ENCODE results near the gene MTX3. TPM values are rescaled to one million over a fixed set of nuclear protein-coding genes. Genes with fewer than 3 reads are reported as not detected.

Gene MTX3
- total RNA-seq, 1 donor from 2014 or later: 21.8 TPM

DNA sequence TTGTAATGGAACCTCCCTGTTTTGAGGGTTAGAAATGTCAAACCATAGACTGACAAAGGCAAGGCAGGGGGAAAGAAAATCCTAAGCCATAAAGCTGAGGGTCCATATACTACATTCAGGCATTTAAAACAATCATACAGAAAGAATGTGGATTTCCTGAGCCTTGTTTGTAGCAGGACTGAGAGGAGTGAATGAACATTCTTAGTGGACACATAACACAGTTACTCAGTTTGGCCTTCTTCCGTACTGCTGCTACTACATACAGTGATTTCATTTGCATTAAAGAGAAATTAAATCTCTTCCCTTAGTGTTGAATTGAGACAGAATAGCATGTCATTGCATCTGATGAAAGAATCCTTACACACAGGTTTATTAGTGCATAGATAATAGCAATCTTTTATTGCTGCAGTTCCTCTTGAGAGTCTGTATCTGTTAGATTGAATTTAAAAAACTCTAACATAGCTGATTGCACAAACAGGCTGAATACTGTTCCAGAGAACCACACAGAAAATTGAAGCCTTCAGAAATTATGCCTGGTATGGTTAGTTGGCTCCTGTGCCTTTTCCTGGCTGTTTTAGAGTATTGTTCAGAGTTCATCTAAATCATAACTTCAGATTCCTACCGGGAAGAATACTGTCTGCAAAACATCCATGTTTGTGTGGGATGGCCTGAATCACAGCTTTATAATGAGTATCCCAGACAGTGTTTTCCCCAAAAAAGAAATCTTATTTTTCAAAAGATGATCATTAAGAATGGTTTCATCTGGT is 2.0 kb upstream of the MTX3 start:
- no peak overlapping the region for H3K4me3 Mint-ChIP-seq (ENCODE audit: unreplicated experiment)
- TF ChIP-seq, protein P1, sequence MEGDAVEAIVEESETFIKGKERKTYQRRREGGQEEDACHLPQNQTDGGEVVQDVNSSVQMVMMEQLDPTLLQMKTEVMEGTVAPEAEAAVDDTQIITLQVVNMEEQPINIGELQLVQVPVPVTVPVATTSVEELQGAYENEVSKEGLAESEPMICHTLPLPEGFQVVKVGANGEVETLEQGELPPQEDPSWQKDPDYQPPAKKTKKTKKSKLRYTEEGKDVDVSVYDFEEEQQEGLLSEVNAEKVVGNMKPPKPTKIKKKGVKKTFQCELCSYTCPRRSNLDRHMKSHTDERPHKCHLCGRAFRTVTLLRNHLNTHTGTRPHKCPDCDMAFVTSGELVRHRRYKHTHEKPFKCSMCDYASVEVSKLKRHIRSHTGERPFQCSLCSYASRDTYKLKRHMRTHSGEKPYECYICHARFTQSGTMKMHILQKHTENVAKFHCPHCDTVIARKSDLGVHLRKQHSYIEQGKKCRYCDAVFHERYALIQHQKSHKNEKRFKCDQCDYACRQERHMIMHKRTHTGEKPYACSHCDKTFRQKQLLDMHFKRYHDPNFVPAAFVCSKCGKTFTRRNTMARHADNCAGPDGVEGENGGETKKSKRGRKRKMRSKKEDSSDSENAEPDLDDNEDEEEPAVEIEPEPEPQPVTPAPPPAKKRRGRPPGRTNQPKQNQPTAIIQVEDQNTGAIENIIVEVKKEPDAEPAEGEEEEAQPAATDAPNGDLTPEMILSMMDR (IDR thresholded peaks at IDR 0.05; ENCODE audit: partially characterized antibody, unreplicated experiment): no peak
- H3K27me3 Mint-ChIP-seq (ENCODE audit: unreplicated experiment): no peaks in the 10 kb centered on the region
- H3K4me1 Mint-ChIP-seq (ENCODE audit: low read depth, unreplicated experiment): peaks cover 8% of the 10 kb centered on the region
- H3K27ac Mint-ChIP-seq (ENCODE audit: unreplicated experiment): no peak overlapping the region
- DNase-seq: no peak
- H3K9me3 Mint-ChIP-seq (ENCODE audit: unreplicated experiment): peaks cover 2% of the 10 kb centered on the region
- H3K36me3 Mint-ChIP-seq (ENCODE audit: unreplicated experiment): no peaks in the 10 kb centered on the region

DNA sequence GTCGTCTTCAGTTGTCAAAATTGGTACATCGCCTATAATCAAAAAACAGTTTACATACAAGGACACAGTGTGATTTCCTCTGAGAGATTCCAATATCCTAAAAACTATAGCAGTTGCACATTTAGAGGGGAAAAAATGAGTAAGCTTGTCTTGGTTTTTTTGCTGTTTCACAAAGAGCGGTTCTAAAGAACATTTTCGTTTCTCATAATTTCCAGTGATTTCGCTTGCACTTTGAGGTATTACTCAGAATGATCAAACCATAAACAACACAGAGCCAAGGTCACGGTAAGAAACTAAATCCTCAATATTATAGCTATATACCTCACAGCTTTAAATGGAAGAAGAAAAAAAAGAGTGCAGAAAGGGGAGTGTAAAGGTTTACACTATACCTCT is 861 bp downstream of the MTX3 start:
- DNase-seq: no peak
- Mint-ChIP-seq H3K27me3 (ENCODE audit: unreplicated experiment) (no peaks in the 10 kb centered on the region), H3K27ac (ENCODE audit: unreplicated experiment) (peak overlapping the region; percentile 88)

DNA sequence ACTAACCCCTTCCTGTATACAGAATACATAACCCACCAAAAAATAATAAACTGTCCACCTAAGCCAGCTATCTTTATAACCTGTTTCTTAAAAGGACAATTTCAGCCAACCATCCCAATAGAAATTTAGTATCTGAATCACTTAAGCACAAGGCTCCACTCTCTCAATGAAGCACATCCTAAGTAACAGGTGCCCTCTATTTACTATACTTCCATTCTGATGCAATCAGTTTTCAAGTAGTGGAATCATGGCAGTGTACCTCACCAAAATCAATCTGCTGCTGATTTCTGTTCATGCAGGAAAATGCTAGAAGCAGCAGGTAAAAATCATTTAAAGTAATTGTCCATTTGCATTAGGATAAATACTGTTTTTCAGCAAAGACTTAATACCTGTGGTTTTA is 4.8 kb downstream of the MTX3 start:
- DNase-seq: no peak
- H3K9me3 Mint-ChIP-seq (ENCODE audit: unreplicated experiment): peaks cover 2% of the 10 kb centered on the region
- no peaks in the 10 kb centered on the region for H3K27me3 Mint-ChIP-seq (ENCODE audit: unreplicated experiment)
- no peak overlapping the region for H3K4me3 Mint-ChIP-seq (ENCODE audit: unreplicated experiment)
- TF ChIP-seq, protein P1 (IDR thresholded peaks at IDR 0.05; ENCODE audit: partially characterized antibody, unreplicated experiment): no peak
- H3K27ac Mint-ChIP-seq (ENCODE audit: unreplicated experiment): no peak overlapping the region
- no peaks in the 10 kb centered on the region for H3K36me3 Mint-ChIP-seq (ENCODE audit: unreplicated experiment)
- peaks cover 5% of the 10 kb centered on the region for H3K4me1 Mint-ChIP-seq (ENCODE audit: low read depth, unreplicated experiment)

More for the DNA sequence above, 861 bp downstream of the MTX3 start:
- H3K4me3 Mint-ChIP-seq (ENCODE audit: unreplicated experiment): peak overlapping the region; percentile 97
- TF ChIP-seq, protein P1 (IDR thresholded peaks at IDR 0.05; ENCODE audit: partially characterized antibody, unreplicated experiment): no peak
- peaks cover 2% of the 10 kb centered on the region for H3K9me3 Mint-ChIP-seq (ENCODE audit: unreplicated experiment)
- peaks cover 8% of the 10 kb centered on the region for H3K4me1 Mint-ChIP-seq (ENCODE audit: low read depth, unreplicated experiment)
- H3K36me3 Mint-ChIP-seq (ENCODE audit: unreplicated experiment): no peaks in the 10 kb centered on the region

DNA sequence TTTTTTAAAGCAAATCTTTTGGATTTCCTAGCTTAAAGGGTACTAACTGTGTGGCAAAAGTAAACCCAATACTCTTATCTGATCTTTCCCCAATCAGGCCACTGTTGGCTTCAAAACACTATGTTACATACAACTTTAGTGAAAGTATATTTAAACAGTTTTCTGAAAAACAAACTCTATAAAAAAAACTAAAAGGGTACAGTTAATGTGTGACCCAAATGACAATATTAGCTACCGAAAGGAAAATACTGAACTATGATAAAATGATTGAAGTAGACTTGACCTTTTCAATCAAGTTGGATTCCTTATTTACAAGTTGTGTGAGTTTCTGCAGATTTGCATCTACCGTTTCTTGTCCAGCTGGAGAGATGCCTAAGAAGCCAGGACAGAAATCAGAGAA is 5.8 kb downstream of the MTX3 start:
- DNase-seq: no peak
- no peaks in the 10 kb centered on the region for H3K36me3 Mint-ChIP-seq (ENCODE audit: unreplicated experiment)
- peaks cover 4% of the 10 kb centered on the region for H3K4me1 Mint-ChIP-seq (ENCODE audit: low read depth, unreplicated experiment)
- no peak overlapping the region for H3K4me3 Mint-ChIP-seq (ENCODE audit: unreplicated experiment)
- TF ChIP-seq, protein P1 (IDR thresholded peaks at IDR 0.05; ENCODE audit: partially characterized antibody, unreplicated experiment): no peak
- no peak overlapping the region for H3K27ac Mint-ChIP-seq (ENCODE audit: unreplicated experiment)
- peaks cover 1% of the 10 kb centered on the region for H3K9me3 Mint-ChIP-seq (ENCODE audit: unreplicated experiment)
- H3K27me3 Mint-ChIP-seq (ENCODE audit: unreplicated experiment): no peaks in the 10 kb centered on the region

DNA sequence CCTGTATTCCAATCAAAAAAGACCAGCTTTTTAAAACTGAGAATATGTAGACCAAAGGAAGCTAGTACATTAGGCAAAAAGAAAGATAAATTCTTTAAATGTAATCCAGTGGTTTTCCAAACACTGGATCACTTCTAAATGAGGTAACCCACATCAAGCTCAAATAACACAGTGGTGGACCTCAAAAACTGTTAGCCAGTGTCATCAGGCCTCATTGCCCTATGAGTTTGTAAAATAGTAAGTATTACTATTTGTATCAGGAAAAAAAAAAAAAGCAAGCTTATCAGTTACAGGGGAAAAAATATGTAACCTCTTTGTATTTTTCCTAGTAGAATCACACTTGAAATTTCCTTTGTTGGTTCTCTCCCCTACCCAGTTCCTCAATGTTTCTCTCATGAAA is 6.7 kb downstream of the MTX3 start:
- Mint-ChIP-seq H3K27ac (ENCODE audit: unreplicated experiment) (no peak overlapping the region), H3K36me3 (ENCODE audit: unreplicated experiment) (no peaks in the 10 kb centered on the region), H3K4me3 (ENCODE audit: unreplicated experiment) (no peak overlapping the region), H3K4me1 (ENCODE audit: low read depth, unreplicated experiment) (no peaks in the 10 kb centered on the region), H3K9me3 (ENCODE audit: unreplicated experiment) (no peaks in the 10 kb centered on the region), H3K27me3 (ENCODE audit: unreplicated experiment) (no peaks in the 10 kb centered on the region)
- no peak for DNase-seq
- TF ChIP-seq, protein P1 (IDR thresholded peaks at IDR 0.05; ENCODE audit: partially characterized antibody, unreplicated experiment): no peak
